ENCODE measurements around the gene CRABP2. TPM values are rescaled to one million over a fixed set of nuclear protein-coding genes. Genes with fewer than 3 reads are reported as not detected.

CRABP2 gene
- total and polyA plus RNA-seq, 2 of the 4 experiments (the other 2 are of a cell fraction): 6.3 to 15.7 TPM

Other genes with a start within 250 kb of the CRABP2 start
- gene MEF2D, start 204.8 kb downstream of the CRABP2 start, total RNA-seq (2012; rRNA removed): 2.9 and 3.6 TPM in 2 replicates
- gene MEF2D, start 204.8 kb downstream of the CRABP2 start, polyA plus RNA-seq (2012; rRNA removed): 20.0 and 25.0 TPM in 2 replicates
- gene IQGAP3, start 133.0 kb downstream of the CRABP2 start, total RNA-seq (2012; rRNA removed): 13.6 TPM in 2 replicates
- gene IQGAP3, start 133.0 kb downstream of the CRABP2 start, polyA plus RNA-seq (2012; rRNA removed): 12.5 and 14.9 TPM in 2 replicates
- not detected in 2 replicates for gene TTC24, start 125.9 kb downstream of the CRABP2 start, total RNA-seq (2012; rRNA removed)
- gene TTC24, start 125.9 kb downstream of the CRABP2 start, polyA plus RNA-seq (2012; rRNA removed): not detected in 2 replicates
- gene NAXE, start 113.8 kb downstream of the CRABP2 start, total RNA-seq (2012; rRNA removed): 70.3 and 74.2 TPM in 2 replicates
- 60.6 and 61.0 TPM in 2 replicates for gene NAXE, start 113.8 kb downstream of the CRABP2 start, polyA plus RNA-seq (2012; rRNA removed)
- 30.8 and 41.8 TPM in 2 replicates for gene GPATCH4, start 104.1 kb downstream of the CRABP2 start, total RNA-seq (2012; rRNA removed)
- 26.6 and 32.6 TPM in 2 replicates for gene GPATCH4, start 104.1 kb downstream of the CRABP2 start, polyA plus RNA-seq (2012; rRNA removed)
- not detected in 2 replicates for gene HAPLN2, start 86.2 kb downstream of the CRABP2 start, total RNA-seq (2012; rRNA removed)
- not detected in 2 replicates for gene HAPLN2, start 86.2 kb downstream of the CRABP2 start, polyA plus RNA-seq (2012; rRNA removed)
- gene BCAN, start 63.5 kb downstream of the CRABP2 start, total RNA-seq (2012; rRNA removed): not detected in 2 replicates
- 0.07 TPM in 1 of 2 replicates, not detected in the other for gene BCAN, start 63.5 kb downstream of the CRABP2 start, polyA plus RNA-seq (2012; rRNA removed)
- gene NES, start 28.2 kb downstream of the CRABP2 start, total RNA-seq (2012; rRNA removed): 40.1 and 46.1 TPM in 2 replicates
- 25.3 and 26.7 TPM in 2 replicates for gene NES, start 28.2 kb downstream of the CRABP2 start, polyA plus RNA-seq (2012; rRNA removed)
- 2.3 and 3.1 TPM in 2 replicates for gene METTL25B, start 22.9 kb upstream of the CRABP2 start, total RNA-seq (2012; rRNA removed)
- gene METTL25B, start 22.9 kb upstream of the CRABP2 start, polyA plus RNA-seq (2012; rRNA removed): 9.6 and 10.1 TPM in 2 replicates
- 13.6 and 17.0 TPM in 2 replicates for gene ISG20L2, start 23.2 kb upstream of the CRABP2 start, total RNA-seq (2012; rRNA removed)
- gene ISG20L2, start 23.2 kb upstream of the CRABP2 start, polyA plus RNA-seq (2012; rRNA removed): 27.2 and 27.3 TPM in 2 replicates
- gene MRPL24, start 35.5 kb upstream of the CRABP2 start, total RNA-seq (2012; rRNA removed): 65.3 and 68.8 TPM in 2 replicates
- gene MRPL24, start 35.5 kb upstream of the CRABP2 start, polyA plus RNA-seq (2012; rRNA removed): 94.9 and 99.5 TPM in 2 replicates
- gene HDGF, start 46.1 kb upstream of the CRABP2 start, total RNA-seq (2012; rRNA removed): 94.6 and 145 TPM in 2 replicates
- 102 and 123 TPM in 2 replicates for gene HDGF, start 46.1 kb upstream of the CRABP2 start, polyA plus RNA-seq (2012; rRNA removed)
- 10.6 and 14.7 TPM in 2 replicates for gene PRCC, start 62.0 kb upstream of the CRABP2 start, total RNA-seq (2012; rRNA removed)
- gene PRCC, start 62.0 kb upstream of the CRABP2 start, polyA plus RNA-seq (2012; rRNA removed): 52.4 and 59.6 TPM in 2 replicates
- 0.28 TPM in 1 of 2 replicates, not detected in the other for gene SH2D2A, start 111.3 kb upstream of the CRABP2 start, total RNA-seq (2012; rRNA removed)
- 0.23 TPM in 1 of 2 replicates, not detected in the other for gene SH2D2A, start 111.3 kb upstream of the CRABP2 start, polyA plus RNA-seq (2012; rRNA removed)
- gene INSRR, start 153.5 kb upstream of the CRABP2 start, total RNA-seq (2012; rRNA removed): not detected in 2 replicates
- not detected in 2 replicates for gene INSRR, start 153.5 kb upstream of the CRABP2 start, polyA plus RNA-seq (2012; rRNA removed)
- gene NTRK1, start 155.3 kb upstream of the CRABP2 start, total RNA-seq (2012; rRNA removed): not detected in 2 replicates
- 0.03 TPM in 1 of 2 replicates, not detected in the other for gene NTRK1, start 155.3 kb upstream of the CRABP2 start, polyA plus RNA-seq (2012; rRNA removed)
- 2.0 and 2.8 TPM in 2 replicates for gene PEAR1, start 188.1 kb upstream of the CRABP2 start, total RNA-seq (2012; rRNA removed)
- gene PEAR1, start 188.1 kb upstream of the CRABP2 start, polyA plus RNA-seq (2012; rRNA removed): 44.4 and 52.1 TPM in 2 replicates
- not detected in 2 replicates for gene LRRC71, start 215.0 kb upstream of the CRABP2 start, total RNA-seq (2012; rRNA removed)
- gene LRRC71, start 215.0 kb upstream of the CRABP2 start, polyA plus RNA-seq (2012; rRNA removed): 0.47 and 0.50 TPM in 2 replicates